HG02938 (cell line): ENCODE results near the gene AHNAK.
"Not testable (repeated sequence)": the region's sequence is repeated elsewhere in the genome, so short reads cannot be mapped to it uniquely, and the experiment has no call there.

Source experiments
- ATAC-seq: cut with Tn5 transposase; IDR thresholded peaks from one replicate; pipeline ENCODE4 v1.9.1; 2021; ENCODE audit warnings: mild to moderate bottlenecking, moderate library complexity; ENCODE audit not compliant: unreplicated experiment

The AHNAK gene

DNA sequence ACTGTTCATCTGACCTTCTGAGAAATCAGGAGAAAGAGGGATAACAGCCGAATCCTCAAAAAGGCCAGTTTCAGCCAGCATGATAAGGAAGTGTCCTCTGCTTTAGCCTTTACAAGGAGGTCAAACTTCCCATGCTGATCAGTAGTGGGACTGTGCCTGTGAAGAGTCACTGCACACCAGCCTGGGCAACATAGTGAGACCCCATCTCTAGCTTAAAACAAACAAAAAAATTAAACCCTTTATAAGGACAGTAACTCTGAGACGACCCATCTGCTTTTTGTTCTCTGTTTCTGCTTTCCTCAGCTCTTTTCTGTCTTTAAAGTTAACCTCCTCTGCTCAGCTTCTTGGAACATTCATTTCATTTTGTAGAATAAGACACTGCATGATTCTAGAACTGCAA, 78.0 kb downstream of the AHNAK start:
- ATAC-seq = no peak

DNA sequence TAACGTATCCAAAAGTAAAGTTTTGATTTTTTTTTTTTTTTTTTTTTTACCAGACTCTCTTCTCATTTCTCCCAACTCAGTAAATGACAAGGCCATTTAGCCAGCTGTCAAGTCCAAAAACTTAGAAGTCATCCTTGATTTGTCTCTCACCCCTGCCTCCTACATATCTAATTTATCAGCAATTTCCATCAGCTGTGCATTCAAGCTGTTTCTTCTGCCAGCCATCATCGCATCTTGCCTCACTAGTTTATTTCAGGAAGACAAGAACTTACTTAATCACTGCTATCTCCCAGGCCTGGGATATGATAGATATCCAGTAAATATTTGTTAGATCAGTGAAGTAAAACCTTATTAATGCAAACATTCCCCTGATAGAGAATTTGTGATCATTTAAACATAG, 80.2 kb downstream of the AHNAK start:
- ATAC-seq = no peak

DNA sequence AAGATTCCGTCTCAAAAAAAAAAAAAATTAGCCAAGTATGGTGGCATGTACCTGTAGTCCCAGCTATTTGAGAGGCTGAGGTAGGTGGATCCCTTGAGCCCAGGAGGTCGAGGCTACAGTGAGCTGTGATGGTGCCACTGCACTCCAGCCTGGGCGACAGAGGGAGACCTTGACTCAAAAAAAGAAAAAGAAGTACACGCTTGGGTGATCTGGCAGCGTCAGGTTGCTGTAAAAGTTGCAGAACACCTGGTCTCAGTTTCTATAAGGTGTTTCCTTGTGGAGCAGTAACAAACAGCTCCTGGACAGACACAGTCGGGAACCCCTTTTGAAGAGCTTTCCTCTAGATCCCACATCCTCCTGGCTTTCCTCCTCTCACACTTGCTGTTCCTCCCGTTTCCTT, 82.0 kb downstream of the AHNAK start:
- no peak for ATAC-seq

DNA sequence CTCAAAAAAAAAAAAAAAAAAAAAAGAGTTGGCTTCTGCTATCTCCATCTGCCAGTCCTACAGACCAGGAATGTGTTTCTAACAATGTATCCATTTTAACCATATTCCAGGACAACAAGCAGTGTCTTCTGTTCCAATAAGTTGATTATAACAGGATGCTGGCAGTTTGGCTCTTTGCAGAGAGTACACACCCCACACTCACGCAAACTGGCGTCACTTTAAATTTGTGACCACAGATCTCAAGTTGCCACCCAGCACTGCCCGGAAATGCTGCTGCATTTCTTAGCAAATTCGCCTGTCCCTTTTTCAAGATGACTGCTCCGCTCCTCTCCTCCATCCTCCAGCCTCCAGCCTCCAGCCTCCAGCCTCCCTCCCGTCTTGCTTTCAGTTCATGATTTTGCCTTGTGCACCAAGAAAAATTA, 83.5 kb downstream of the AHNAK start:
- ATAC-seq = no peak

DNA sequence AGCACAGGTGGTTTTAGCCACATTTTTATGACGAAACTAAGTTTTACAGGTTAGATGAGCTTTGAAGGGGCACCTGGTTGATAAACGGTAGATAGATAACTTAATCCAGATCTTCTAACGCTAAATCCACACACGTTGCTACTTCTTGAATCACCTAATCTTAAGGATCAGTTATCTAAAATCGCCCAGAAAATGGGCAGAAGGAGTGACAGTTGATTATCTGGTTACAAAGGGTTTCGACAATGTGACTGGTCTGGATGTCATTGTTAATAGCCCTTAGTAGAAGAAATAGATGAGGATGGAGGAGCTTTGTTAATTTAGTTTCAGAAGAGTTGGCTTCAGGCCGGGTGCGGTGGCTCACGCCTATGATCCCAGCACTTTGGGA, 84.1 kb downstream of the AHNAK start:
- no peak for ATAC-seq

DNA sequence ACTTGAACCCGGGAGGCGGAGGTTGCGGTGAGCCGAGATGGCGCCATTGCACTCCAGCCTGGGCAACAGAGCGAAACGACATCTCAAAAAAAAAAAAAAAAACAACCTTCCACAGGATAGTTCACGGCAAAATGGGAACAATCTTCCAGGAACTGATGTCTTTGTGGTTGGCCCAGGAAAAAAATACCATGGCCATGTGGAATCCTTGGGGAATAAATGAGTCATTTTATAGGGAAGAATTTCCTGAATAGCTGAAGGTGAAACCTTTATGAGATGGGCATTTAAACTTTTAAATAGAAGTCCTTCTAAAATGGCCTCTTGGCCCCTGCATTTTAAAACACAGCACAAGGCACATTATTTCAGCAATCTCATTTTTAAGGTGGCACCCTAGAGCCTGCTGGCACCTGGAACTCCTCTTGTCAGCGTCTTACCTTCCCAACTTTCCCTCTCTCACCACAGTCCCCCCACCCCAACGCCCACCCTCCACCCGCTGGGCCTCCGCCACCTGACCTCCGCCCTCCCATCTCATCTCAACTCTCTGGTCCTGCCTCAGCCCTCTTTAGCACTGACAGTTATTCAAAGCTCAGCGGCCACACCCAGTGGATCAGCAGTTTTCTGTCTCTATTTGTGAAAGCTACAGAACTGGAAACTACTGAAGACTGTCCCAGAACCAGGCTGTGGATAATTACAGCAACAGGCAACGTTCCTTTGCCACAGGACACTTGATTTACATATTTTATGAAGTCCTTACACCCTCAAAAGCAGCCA, 84.7 kb downstream of the AHNAK start:
- ATAC-seq = no peak

DNA sequence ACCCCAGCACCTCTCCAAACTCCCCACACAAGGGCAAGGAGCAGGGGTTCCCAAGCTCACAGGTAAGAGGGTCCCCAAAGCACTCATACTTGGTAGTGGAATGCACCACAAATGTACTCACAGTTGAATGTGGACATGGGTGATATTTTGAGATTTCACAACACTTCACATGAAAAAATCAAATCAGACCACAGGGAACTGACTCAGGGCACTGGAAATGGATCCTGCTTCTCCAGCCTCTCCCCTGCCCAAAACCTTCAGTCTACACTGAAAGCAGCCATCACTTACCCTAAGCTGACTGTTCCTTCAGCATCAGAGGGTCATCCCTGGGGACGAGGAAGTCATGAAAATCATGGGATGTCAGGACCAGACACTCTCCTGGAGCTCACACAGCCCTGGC, 87.5 kb downstream of the AHNAK start:
- ATAC-seq = no peak

DNA sequence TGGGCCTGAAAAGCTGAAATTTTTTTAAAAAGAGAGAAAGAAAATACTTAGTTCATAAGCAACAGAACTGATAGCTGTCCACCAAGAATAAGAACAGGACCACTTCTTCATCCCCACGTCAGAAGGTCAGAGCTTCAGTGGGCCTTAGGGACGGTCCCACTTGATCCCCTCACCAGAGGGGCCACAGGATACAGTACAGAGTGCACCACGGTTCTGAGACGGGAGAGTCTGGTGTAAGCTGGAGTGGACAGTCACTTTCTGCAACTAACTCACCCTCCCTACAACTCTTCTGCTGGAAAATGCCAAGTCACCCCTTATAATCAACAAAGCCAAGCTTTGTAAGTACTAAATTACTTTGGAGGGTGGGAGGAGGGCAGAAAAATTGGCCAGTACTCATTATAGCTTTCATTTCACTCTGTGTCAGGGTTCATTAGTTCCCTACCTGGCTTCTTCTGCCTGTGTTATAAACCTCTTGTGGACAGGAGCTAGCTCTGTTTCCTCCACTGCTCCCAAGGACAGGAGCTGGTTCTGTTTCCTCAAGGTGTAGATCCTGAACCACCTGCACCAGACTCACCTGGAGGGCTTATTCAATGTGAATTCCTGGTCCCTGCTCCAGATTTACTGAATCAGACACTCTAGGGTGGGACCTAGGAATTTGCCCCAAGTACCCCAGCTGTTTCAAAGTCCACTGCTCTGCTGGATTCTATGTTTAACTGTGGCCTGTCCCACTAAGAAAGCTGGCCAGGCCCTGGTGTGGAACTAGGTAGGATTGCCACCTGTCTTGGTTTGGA, 88.2 kb downstream of the AHNAK start:
- ATAC-seq = no peak

DNA sequence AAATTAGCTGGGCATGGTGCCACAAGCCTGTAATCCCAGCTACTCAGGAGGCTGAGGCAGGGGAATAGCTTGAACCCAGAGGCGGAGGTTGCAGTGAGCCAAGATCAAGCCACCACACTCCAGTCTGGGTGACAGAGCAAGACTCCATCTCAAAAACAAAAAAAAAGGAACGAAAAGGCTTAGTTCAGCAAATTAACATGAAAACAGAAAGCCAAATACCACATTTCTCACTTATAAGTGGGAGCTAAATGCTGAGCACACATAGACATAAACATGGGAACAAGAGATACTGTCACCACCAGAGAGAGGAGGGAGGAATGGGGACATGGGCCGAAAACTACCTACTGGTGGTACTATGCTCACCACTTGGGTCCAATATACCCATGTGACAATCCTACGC, 89.1 kb downstream of the AHNAK start:
- no peak for ATAC-seq

DNA sequence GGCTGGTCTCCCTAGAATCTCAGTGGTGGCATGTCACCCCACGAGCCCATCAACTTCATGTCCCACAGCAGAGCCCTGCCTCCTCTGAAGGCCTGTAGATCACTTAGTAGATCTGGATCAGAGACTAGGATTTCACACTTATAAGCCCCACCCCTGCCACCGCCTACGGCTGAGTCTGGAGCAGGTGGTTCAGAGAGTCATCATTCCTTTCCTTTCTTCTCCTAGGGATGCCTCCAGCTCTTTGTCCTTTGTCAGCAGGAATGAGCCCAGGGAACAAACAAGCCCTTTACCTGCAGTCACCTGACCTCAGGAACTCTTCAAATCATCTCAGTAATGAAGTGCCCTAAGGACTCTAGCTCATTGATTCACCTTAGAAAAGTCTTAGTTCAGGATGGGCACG, 90.0 kb downstream of the AHNAK start:
- no peak for ATAC-seq

DNA sequence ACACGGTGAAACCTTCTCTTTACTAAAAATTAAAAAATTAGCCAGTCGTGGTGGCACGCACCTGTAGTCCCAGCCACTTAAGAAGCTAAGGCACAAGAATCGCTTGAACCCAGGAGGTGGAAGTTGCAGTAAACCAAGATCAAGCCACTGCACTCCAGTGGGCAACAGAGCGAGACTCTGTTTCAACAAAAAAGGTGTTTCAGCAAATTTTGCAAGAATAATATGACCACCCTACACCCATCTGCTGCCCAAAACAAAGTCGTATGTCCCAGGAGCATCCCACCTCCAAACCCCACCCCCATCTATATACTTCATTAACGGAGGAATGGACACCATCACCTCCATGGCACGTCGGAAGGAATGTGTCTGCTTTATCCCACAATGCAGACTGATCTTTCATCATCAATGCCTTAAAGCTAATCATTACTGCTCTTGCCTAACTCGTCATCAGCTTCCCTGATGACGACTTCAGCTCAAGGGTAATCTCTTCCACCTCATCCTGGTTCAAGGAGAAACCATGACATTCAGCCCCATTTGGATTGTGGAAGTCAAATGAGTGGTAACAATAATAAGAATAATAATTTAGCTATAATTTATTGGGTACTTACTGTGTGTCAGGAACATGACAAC, 93.7 kb downstream of the AHNAK start:
- ATAC-seq = no peak

DNA sequence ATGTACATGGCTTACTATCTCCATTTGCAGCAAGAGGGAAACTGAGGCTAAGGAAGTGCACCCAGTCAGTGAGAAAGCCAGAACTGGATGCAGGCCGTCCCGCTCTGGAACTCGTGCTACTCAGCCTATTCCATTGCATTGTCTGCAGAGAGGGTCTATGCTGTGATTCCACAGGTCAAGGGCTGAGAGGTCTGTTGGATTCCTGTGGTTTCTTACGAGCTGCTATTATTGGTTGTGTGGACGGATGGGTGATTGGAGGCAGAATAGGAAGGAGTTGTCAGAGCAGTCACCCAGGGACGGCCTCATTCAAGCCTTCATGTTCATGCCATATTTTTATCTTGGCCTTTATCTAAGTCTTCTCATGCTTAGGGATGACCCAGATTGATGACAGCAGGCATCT, 94.3 kb downstream of the AHNAK start:
- no peak for ATAC-seq

DNA sequence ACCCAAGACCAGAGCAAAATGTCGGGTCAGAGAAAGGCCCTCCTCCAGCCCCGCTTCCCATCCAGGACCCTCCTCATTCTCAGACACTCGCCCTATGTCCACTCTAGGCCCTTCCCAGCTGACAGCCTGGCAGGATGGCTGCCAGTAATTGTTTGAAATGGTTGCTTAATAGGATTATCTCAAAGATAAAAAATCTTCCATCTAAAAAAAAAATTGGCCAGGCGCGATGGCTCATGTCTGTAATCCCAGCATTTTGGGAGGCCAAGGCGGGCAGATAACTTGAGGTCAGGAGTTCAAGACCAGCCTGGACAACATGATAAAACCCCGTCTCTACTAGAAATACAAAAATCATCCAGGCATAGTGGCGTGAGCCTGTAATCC, 95.4 kb downstream of the AHNAK start:
- no peak for ATAC-seq

DNA sequence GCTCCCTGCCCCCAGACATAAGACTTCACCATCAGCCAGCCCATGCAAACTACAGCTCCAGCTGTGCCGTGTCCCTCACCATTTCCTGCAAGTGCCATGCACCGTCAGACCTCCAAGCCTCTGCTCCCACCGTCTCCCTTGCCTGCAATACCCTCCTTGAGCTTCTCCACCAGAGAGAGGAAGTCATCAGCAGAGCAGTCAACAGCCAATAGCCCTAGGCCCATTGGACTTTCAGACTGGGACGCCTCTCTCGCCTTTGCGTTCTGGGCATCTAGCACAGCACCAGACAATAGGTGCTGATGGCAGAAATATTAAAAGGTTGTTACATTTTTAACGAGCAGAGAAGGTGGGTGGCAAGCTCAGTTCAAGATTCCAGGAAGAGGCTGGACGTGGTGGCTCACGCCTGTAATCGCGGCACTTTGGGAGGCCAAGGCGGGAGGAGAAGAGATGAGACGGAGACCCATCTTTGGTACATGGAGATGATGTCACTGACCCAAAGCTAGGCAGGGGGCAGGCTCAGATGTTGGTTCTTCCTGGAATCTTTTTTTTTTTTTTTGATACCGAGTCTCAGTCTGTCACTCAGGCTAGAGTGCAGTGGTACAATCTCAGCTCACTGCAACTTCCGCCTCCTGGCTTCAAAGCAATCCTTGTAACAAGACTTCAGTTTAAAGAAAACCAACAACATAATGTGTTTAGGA, 95.9 kb downstream of the AHNAK start:
- ATAC-seq = no peak

DNA sequence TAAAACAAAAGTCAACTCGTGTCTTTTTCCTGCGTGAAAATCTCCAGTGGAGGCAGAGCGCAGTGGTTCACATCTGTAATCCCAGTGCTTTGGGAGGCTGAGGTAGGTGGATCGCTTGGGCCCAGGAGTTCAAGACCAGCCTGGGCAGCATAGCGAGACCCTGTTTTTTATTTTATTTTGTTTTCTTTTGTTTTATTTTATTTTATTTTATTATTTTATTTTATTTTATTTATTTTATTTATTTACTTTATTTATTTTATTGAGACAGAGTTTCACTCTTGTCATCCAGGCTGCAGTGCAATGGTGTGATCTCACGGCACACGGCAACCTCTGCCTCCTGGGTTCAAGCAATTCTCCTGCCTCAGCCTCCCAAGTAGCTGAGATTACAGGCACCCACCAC, 96.7 kb downstream of the AHNAK start:
- not testable (repeated sequence) for ATAC-seq

DNA sequence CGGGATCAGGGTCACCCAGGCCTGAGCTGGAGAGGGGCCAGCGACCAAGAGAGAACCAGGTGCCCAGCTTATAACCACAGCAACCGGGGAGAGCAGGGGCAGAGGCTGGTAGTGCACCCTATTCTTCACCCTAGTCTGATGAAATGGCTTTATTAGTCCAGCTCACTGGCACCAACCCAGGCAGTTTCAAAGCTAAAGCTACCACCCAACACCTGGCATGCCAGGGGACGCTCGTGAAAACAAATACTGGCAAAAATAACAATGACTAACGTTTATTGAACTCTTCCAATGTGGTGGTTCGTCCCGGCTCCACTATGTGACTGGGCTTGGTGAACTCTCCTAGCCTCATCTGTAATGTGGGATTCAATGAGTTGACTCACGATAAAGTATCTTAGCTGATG, 97.2 kb downstream of the AHNAK start:
- no peak for ATAC-seq

DNA sequence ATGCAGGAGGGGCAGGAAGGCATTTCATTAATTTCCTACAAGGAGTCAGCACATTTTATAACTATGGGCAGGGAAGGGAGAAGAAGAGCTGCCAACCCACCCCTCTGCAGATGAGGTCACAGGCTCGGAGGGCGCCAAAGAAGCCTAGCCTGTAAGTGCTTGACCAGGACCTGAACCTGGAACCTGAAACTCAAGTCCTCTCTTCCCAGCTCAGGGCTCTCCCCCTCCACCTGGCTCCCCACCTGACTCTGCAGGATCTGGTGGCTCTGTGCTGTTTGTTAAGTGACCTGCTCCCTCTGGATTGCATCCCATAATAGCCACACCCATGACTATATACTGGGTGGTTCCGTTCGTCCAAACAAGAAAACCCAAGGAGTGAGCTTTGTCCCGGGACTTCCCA, 100.5 kb downstream of the AHNAK start:
- ATAC-seq = no peak

DNA sequence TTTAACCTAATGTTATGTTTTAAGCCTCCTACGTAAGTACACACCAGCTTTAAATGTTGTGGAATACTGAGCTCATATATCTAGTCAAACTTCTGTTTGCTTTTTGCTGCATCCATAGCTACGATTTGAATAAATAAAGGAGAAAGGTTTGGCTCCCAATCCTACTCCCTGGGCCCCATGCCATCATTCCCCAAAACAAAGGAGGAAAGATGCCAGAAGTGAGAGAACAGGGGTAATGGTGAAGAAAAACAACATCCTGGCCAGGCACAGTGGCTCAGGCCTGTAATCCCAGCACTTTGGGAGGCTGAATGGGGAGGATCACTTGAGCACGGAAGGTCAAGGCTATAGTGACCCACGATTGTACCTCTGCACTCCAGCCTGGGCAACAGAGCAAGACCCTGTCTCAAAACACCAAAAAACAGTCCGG, 101.3 kb downstream of the AHNAK start:
- no peak for ATAC-seq

DNA sequence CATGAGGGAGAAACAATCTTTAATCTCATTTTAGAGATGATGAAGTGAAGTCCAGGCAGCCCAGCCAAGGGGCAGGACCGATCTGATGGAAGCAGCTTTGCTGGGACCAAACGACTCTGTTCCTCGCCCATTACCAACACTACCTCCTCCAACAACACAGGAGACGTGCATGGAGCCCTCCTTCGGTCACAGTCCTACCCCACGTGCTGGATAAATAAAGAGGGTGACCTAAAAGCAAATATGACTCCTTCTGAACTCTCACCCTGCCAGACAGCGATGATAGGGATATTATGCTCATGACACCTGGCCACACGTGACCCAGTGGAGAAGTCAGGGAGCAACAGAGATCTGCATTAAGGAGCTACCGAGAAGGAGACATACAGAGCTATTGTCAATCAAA, 101.8 kb downstream of the AHNAK start:
- no peak for ATAC-seq

DNA sequence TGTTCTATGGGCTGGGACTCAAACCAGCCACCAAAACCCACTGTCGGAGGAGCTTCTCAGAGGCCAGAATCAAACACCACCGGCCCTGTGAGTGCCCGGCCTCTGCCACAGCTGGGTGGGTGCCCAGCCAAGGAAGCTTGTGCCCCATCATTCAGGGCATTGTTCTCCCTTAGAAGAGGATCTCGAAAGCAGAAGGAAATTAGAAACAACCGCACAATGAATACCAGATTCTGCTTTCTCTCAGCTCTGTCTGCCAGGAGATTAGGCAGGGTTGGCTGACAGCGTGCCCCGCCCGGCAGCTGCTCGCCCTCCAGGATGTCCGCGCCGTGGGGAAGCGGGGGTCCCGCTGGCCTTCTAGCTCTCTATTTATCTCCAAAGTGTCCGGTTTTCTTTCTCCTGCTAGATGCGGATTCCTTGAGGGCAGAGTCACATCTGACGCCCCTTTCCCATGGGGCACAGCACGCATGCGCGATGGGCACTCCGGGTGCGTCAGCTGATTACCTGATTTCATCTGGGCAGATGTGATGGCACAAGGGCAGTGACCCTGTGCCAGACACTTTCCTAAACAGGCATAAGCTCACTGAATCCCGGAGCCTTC, 102.3 kb downstream of the AHNAK start:
- ATAC-seq = no peak
